IMR-90 (cell line): ENCODE measurements around the gene SOSTDC1. TPM values are rescaled to one million over a fixed set of nuclear protein-coding genes. Genes with fewer than 3 reads are reported as not detected.

Experiments
- ATAC-seq: fragments of 200-7000 bp; cut with Tn5 transposase; 2 replicates; pipeline ENCODE4 v1.9.1; 2020; ENCODE audit warnings: low read depth, mild to moderate bottlenecking, moderate library complexity
- BruUV-seq: library from RNA; stranded (reverse); fragments of 400-500 nt; replicated peaks from 2 replicates; lab custom pipeline; 2021; lab: Mats Ljungman, UMichigan
- CTCF ChIA-PET: fragments of 300-600 bp; formaldehyde crosslinking; extraction: SDS; loops from one replicate; lab custom pipeline; 2021; ENCODE audit warnings: antibody characterized with exemption; lab: Yijun Ruan, JAX
- POLR2A ChIA-PET: fragments of 300-600 bp; sonication (Branson Sonifier 250); formaldehyde crosslinking; loops from one replicate; lab custom pipeline; 2022; ENCODE audit warnings: antibody characterized with exemption; ENCODE audit not compliant: unreplicated experiment; lab: Charles Lee
- DNase-seq: peaks from one replicate; pipeline ENCODE4 v3.0.0; 2013
- H2AFZ ChIP-seq: replicated peaks from 2 replicates; pipeline ENCODE3; 2013; ENCODE audit warnings: low read length, mild to moderate bottlenecking; ENCODE audit not compliant: poor library complexity
- H2AK5ac ChIP-seq: 2 replicates; pipeline ENCODE4 v1.6.1; 2013; ENCODE audit warnings: low read depth, low read length, inconsistent platforms
- H2AK9ac ChIP-seq: replicated peaks from 2 replicates; pipeline ENCODE3; 2013; ENCODE audit warnings: mild to moderate bottlenecking, low read depth, low read length, moderate library complexity; ENCODE audit not compliant: poor library complexity
- H2BK120ac ChIP-seq: 2 replicates; pipeline ENCODE4 v1.6.1; 2013; ENCODE audit warnings: low read depth, low read length, inconsistent platforms
- H2BK15ac ChIP-seq: 3 replicates; pipeline ENCODE4 v1.6.1; 2013; ENCODE audit warnings: low read depth, low read length, inconsistent platforms
- H2BK20ac ChIP-seq: 2 replicates; pipeline ENCODE4 v1.6.1; 2013; ENCODE audit warnings: low read depth, mild to moderate bottlenecking, inconsistent platforms, low read length, moderate library complexity
- H2BK5ac ChIP-seq: 2 replicates; pipeline ENCODE4 v1.6.1; 2013; ENCODE audit warnings: mild to moderate bottlenecking, low read depth, low read length, inconsistent platforms; ENCODE audit not compliant: poor library complexity, severe bottlenecking
- H3K14ac ChIP-seq: replicated peaks from 2 replicates; pipeline ENCODE4 v1.6.1; 2013; ENCODE audit warnings: low read depth, low read length, inconsistent platforms
- H3K18ac ChIP-seq: 2 replicates; pipeline ENCODE4 v1.6.1; 2013; ENCODE audit warnings: low read depth, low read length, control low read depth
- H3K23ac ChIP-seq: 2 replicates; pipeline ENCODE4 v1.6.1; 2013; ENCODE audit warnings: low read depth, low read length, inconsistent platforms
- H3K27ac ChIP-seq: 2 replicates; pipeline ENCODE4 v1.5.1; 2013; ENCODE audit warnings: mild to moderate bottlenecking, control low read depth, low read length; ENCODE audit not compliant: insufficient read depth
- H3K27me3 ChIP-seq: 2 replicates; pipeline ENCODE4 v1.6.1; 2013; ENCODE audit warnings: low read length; ENCODE audit not compliant: control insufficient read depth, insufficient read depth
- H3K36me3 ChIP-seq: 2 replicates; pipeline ENCODE4 v1.6.1; 2013; ENCODE audit warnings: low read length, mixed read lengths; ENCODE audit not compliant: control insufficient read depth, insufficient read depth
- H3K4ac ChIP-seq: 2 replicates; pipeline ENCODE4 v1.6.1; 2013; ENCODE audit warnings: low read depth, low read length, inconsistent platforms
- H3K4me1 ChIP-seq: 2 replicates; pipeline ENCODE4 v1.6.1; 2013; ENCODE audit warnings: low read length, mixed read lengths; ENCODE audit not compliant: control insufficient read depth, insufficient read depth
- H3K4me2 ChIP-seq: 2 replicates; pipeline ENCODE4 v1.6.1; 2013; ENCODE audit warnings: low read depth, mild to moderate bottlenecking, control low read depth, low read length, moderate library complexity
- H3K4me3 ChIP-seq: 2 replicates; pipeline ENCODE4 v1.5.1; 2013; ENCODE audit warnings: low read depth, mild to moderate bottlenecking, control low read depth, low read length, moderate library complexity; ENCODE audit not compliant: insufficient read depth
- H3K56ac ChIP-seq: 2 replicates; pipeline ENCODE4 v1.6.1; 2013; ENCODE audit warnings: low read length, inconsistent platforms; ENCODE audit not compliant: insufficient read depth; ENCODE audit errors: extremely low read depth
- H3K79me1 ChIP-seq, 2 experiments: 2 replicates each; pipeline ENCODE4 v1.6.1; 2013; ENCODE audit warnings: low read length in 2 of 2, inconsistent platforms in 1 of 2, low read depth in 1 of 2
- H3K9ac ChIP-seq: 2 replicates; pipeline ENCODE4 v1.6.1; 2013; ENCODE audit warnings: low read depth, low read length, control low read depth
- H3K9me1 ChIP-seq: 2 replicates; pipeline ENCODE4 v1.6.1; 2013; ENCODE audit warnings: low read length, inconsistent platforms; ENCODE audit not compliant: insufficient read depth
- H3K9me3 ChIP-seq: 2 replicates; pipeline ENCODE4 v1.6.1; 2013; ENCODE audit warnings: low read length; ENCODE audit not compliant: control insufficient read depth, insufficient read depth
- H4K20me1 ChIP-seq: 2 replicates; pipeline ENCODE4 v1.6.1; 2013; ENCODE audit warnings: low read length, inconsistent platforms; ENCODE audit not compliant: insufficient read depth
- H4K5ac ChIP-seq: 2 replicates; pipeline ENCODE4 v1.6.1; 2013; ENCODE audit warnings: mild to moderate bottlenecking, low read depth, low read length, control low read depth
- H4K8ac ChIP-seq, 2 experiments: 2 replicates each; pipeline ENCODE4 v1.6.1; 2013; ENCODE audit warnings: low read depth in 2 of 2, low read length in 2 of 2, control low read depth in 1 of 2, inconsistent platforms in 1 of 2
- H4K91ac ChIP-seq: 2 replicates; pipeline ENCODE4 v1.6.1; 2013; ENCODE audit warnings: low read depth, low read length, inconsistent platforms; ENCODE audit not compliant: insufficient read depth
- WGBS, 2 experiments: methylation state at CpG; one replicate each; pipeline versions ENCODE4 v1.1.5 to v1.1.7; 2013; ENCODE audit warnings: missing lambda C conversion rate in 2 of 2; ENCODE audit not compliant: insufficient read length in 1 of 2; ENCODE audit errors: extremely low coverage in 2 of 2; 5-methylcytosine and 5-hydroxymethylcytosine counted together
- dilution Hi-C: fragments of 300-500 bp; cut with HindIII; formaldehyde crosslinking; loops from one replicate; pipeline ENCODE4 v1.14.3; 2018; ENCODE audit warnings: low sequenced_read_pairs; ENCODE audit not compliant: unreplicated experiment
- in situ Hi-C: fragments of 300-500 bp; cut with MboI; formaldehyde crosslinking; loops from 3 replicates; pipeline ENCODE4 v1.14.3; 2019; ENCODE audit warnings: low sequenced_read_pairs, inconsistent platforms, mixed read lengths
- intact Hi-C: fragments of 100-400 bp; cut with micrococcal nuclease; formaldehyde crosslinking; loops from 2 replicates; pipeline ENCODE4 v1.10.0; 2022
- polyA plus RNA-seq, 3 experiments: library from polyadenylated mRNA; depleted of rRNA; stranded (reverse); fragments of >200 nt; gene quantifications; 2 replicates each; pipeline ENCODE4 v1.2.3, GENCODE V29; 2012; ENCODE audit warnings: low replicate concordance in 1 of 3
- total RNA-seq: library from RNA; depleted of rRNA; stranded (reverse); fragments of >200 nt; gene quantifications from 2 replicates; pipeline ENCODE4 v1.2.3, GENCODE V29; 2012
- TF ChIP-seq, protein P1 (sequence below): fragments of 150-350 bp; IDR thresholded peaks from 2 replicates; pipeline ENCODE4 v1.6.1; 2016; ENCODE audit warnings: low read depth, mild to moderate bottlenecking, low read length, moderate library complexity, borderline replicate concordance

The SOSTDC1 gene
- total and polyA plus RNA-seq, 2 of the 4 experiments (the other 2 are of a cell fraction) = 0.07 TPM; not detected in 1

DNA sequence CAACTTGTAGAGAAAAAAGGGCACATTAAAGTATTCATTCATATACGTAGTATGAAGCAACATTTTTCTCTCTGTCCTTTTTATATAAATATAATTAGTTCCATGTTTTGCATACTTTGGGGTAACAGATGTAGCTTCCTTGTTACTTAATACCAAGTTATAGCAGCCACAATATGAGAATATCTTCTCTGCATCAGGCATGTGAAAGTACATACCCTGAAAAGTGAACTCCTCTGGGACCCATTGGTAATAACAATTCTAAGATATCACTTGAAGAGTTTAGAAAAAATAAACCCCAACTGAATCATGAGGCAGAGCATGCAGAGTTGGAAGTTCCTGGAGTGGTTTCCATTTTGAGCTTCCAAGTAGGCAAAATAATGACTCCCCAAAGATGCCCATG lies 41.8 kb downstream of the SOSTDC1 start:
- Histone ChIP-seq H2BK20ac (no peak overlapping the region), H3K4me2 (no peak overlapping the region), H4K91ac (no peak overlapping the region), H3K9me3 (no peaks in the 10 kb centered on the region), H3K4me3 (no peak overlapping the region), H3K9me1 (peaks cover 11% of the 10 kb centered on the region), H3K27ac (no peak overlapping the region), H3K23ac (no peak overlapping the region), H3K56ac (no peak overlapping the region), H3K36me3 (no peaks in the 10 kb centered on the region), H3K18ac (no peak overlapping the region), H2BK120ac (no peak overlapping the region; the same call in 1 of the 2 replicates), H4K20me1 (no peaks in the 10 kb centered on the region), H3K4ac (no peak overlapping the region; the same call in 1 of the 2 replicates), H4K8ac (no peak overlapping the region), H3K9ac (no peak overlapping the region), H3K14ac (no peak overlapping the region), H4K5ac (no peak overlapping the region), H2AK9ac (no peak overlapping the region), H2BK5ac (no peak overlapping the region), H2AFZ (no peak overlapping the region), H3K79me1 (peaks cover 0 to 8% of the 10 kb centered on the region in 2 experiments; a peak in 2 of 4 replicates), H3K4me1 (peaks cover 13% of the 10 kb centered on the region), H2BK15ac (no peak overlapping the region), H3K27me3 (no peaks in the 10 kb centered on the region), H2AK5ac (no peak overlapping the region)
- in situ Hi-C loops = no loop called here
- TF ChIP-seq, protein P1, sequence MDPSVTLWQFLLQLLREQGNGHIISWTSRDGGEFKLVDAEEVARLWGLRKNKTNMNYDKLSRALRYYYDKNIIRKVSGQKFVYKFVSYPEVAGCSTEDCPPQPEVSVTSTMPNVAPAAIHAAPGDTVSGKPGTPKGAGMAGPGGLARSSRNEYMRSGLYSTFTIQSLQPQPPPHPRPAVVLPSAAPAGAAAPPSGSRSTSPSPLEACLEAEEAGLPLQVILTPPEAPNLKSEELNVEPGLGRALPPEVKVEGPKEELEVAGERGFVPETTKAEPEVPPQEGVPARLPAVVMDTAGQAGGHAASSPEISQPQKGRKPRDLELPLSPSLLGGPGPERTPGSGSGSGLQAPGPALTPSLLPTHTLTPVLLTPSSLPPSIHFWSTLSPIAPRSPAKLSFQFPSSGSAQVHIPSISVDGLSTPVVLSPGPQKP = no peak
- ChIA-PET POLR2A (no interaction called here), CTCF (interaction anchor here (1.1 kb wide), 1 partner anchor 125 kb away, joined by 3 read pairs; no protein-coding TSS in a partner anchor)
- no TSS peak for BruUV-seq
- intact Hi-C loops = loop anchor here (10.0 kb wide), 1 partner anchor 491 kb away; no protein-coding TSS in a partner anchor
- dilution Hi-C loops = no loop called here
- DNase-seq = no peak
- no CpG with 5 or more reads among the region's 1 CpG for WGBS, 2 experiments
- no peak for ATAC-seq
